AG08395 (cell line): ENCODE results near the gene MAF.

Experiments used
- DNase-seq: peaks from one replicate; pipeline ENCODE4 v3.0.0; 2012; ENCODE audit warnings: mixed read lengths, low spot score

Gene MAF

DNA sequence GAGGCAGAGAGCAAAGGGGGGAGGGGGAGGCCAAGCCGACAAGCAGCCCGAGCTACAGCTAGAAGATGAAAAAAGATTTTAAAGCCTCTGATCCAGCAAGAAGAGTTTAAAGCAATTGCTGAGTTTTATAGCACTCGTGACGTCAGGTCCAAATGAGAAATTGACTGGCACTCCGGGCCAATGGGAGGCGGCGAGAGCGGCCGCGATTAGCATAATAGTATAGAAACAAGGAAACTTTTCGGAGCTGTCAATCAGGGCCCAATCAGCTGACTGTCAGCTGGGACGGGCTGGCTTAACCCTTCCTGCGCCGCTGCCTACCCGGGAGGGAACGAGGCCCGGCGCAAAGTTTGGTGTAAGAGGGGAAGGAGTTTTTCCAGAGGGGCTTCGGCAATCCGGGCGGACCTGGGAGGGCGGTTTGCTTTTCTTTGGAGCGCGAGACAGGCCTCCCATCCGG is at the start of gene MAF:
Gene MAF, minus strand, starts transcription at position 100 of the 454 bp plus-strand sequence. CDS start 835 bp downstream, outside the sequence.
- peak; percentile 73 for DNase-seq

DNA sequence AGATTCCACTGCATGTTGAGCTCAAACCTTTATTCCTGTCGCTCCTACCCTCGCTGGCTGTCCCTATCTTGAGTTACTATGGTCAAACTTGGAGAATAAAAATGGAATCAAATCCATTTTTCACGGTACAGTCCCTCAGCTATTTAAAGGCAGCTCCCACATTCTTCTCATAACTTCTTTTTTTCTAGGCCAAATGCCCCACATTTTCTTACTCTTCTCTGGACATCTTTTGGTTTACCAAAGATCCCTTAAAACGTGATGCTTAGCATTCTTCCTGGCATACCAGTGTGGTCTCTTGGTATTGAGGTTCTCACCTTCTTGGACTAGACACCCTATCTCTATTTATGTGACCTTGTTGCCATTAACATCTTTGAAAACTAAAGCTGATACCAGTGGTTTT is 48.3 kb upstream of the MAF start:
- no peak for DNase-seq

DNA sequence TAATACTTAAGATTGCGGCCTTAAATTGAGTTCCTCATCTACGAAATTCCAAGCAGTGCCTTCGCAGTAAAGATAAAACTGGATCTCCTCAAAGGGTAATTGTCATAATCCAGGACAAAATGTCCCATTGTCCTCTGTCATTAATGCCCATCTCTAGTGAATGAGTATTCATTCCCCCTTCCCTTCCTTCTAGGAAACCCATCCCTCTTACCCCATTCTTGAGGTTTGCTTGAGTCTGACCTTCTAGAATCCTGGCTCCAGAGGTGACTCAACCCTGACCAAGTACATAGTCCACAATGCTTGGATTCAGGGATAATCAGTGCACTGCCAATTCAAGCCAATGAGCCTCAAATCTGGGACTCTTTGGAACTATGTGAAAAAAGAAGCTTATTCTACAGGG is 47.0 kb upstream of the MAF start:
- no peak for DNase-seq

DNA sequence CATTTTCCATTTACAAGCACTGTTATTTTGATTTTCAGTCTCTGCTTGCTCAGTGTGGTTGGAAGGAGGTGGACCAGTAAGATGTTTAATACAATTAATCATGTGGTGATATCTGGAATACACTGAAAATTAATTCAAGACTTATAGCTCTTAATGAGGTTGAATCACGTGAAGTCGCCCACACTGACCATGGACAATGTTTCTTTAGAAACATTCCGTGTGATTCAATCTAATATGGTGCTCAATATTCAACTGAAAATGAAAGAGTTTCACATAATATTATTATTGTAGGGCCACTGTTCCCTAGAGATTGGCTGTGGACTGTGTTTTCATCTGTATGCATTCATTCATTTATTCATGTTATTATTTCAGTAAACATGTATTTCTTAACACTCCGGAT is 45.2 kb upstream of the MAF start:
- DNase-seq: no peak

DNA sequence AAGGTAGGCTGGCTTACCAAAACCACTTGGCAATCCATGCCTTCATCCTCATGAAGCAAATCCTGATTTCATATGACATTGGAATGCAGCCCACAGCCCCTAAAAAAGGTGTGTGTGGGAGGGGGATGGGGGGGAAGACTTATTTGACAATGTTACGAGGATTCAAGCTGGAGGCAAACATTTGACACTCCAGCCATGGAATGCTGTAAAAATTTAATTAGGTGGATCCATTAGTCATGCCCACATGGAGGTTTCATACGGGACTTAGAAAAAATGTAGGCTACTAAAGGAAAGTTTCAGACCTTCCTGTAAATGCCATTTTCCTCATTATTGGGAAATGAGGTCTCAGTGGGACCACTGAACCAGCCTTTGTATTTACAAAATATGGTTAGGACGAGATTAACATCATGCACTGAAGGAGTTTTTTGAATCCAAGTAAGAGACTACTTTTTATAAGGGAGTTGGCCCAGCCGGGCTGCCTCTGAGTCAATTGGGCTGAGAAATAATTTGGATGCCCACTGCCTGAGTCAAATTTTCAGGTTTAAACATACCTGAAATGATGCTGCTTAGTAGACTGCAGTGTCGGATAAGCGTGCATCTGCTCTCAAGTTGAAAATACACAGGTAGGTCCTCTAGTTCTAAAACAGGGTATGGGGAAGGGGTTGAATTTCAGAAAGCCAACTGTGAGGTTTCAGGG is 44.6 kb upstream of the MAF start:
- no peak for DNase-seq

DNA sequence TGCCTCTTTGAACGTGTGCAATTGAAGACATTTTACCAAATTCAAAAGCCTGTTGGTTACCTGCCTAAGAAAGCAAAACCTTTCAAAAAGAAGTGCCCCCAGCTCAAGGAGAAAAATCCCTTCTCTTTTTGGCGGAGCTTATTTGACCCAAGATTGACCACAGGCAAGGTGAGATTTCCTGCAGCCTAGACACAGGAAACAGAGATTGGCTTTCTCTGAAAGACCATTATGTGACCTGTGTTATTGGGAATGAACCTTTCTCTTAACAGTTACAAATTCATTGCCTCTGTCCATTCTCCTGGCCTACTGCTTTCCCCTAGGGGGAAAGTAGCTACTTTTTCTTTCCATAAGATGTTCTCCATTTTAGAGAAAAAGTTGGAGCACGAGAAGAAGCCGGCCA is 42.1 kb upstream of the MAF start:
- no peak for DNase-seq

DNA sequence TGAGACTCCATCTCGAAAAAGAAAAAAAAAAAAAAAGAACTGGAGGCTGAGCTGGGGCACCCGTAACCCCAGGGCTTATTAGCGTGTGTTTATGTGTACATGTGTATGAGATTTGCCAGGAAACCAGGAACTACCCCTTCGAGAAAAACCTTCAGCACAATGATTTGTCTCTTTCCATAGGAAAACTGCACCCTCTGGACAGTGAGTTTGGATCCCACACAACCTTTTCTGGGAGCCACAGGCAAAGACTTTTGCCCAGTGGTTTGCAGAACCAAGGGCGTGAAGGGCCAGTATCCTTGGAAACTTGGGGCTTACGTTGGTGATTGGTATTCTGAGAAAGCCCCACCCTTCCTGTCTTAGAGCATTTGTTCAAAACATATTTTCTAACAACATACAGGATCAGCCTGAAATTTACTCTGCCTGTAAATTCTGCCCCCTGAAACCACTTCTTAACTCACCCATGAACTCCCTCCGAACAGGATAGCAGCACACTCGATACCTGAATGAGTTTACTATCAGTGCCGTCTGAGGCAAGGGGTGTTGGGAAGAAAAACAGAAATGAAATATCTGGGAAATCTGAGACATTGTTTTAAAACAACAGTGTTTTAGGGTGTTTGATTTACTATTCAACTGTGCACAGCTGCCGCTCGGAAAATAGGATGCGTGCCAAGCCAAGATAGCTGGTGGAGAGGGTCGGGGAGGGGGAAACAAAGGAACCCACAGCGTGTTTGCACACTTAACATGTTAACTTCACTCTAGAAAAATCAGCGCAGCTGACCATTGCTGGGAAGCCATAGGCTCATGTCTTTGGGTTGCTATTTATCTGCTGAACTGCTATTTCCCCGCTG is 40.2 kb upstream of the MAF start:
- DNase-seq: no peak

DNA sequence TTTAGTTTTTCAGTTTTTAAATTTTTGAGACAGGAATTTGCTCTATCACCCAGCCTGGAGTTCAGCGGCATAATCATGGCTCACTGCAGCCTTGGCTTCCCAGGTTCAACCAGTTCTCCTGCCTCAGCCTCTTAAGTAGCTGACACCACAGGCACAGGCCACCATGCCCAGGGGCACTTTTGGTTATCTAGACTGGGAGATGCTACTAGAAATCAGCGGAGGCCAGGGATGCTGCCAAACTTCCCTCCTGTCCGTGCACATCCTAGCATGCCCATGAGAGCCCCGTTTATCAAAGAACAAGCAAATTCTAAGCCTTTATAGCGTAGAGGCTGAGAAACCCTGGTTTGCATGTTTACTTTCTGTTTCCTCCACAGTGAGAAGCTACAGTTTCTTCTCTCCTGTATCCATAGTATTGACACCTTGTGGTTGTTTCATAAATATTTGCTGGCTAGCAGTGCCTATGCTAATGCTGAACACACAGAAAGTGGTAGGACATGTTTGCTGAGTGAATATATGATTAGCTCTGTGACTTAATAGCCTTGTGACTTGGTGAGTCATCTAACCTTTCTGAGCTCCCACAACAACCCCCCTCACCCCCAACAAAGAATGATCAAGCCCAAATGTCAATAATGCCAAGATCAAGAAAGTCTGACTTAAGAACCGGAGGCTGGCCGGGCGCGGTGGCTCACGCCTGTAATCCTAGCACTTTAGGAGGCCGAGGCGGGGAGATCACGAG is 39.2 kb upstream of the MAF start:
- no peak for DNase-seq

DNA sequence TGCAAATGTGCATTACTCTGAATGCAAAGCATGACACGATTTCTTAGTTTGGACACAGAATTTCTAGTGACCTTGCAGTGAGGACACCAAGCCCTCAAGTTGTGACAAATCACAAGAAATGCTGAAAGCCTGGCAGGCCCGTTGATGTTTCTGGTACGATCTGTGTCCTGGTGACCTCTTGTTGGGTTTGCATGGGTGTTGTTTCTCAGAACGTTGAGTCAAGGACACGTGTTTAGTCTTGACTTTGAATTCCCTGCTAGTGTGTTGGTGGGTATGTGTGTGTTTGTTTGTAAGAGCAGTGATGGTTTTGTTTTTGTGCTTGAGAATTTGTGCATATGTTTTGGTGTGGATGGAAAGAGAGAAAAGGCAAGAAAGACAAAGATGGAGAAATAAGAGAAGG is 37.8 kb upstream of the MAF start:
- DNase-seq: no peak

DNA sequence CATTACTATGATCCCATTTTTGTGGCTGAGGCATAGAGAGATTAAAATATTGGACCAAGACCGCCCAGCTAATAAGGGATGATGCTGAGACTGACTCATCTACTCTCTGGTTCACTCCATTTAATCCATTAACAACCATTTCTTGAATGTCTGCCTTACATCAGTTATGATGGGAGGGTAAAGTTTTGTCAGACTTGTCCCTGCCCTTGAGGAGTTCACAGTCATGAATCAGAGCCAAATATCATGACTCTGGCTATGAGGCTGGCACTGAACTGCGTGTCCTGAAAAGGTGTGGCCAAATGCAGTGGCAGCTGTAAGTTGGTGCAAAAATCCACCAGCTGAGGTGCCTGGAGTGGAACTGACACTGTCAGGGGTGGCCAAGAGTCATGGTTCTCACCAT is 35.0 kb upstream of the MAF start:
- no peak for DNase-seq

DNA sequence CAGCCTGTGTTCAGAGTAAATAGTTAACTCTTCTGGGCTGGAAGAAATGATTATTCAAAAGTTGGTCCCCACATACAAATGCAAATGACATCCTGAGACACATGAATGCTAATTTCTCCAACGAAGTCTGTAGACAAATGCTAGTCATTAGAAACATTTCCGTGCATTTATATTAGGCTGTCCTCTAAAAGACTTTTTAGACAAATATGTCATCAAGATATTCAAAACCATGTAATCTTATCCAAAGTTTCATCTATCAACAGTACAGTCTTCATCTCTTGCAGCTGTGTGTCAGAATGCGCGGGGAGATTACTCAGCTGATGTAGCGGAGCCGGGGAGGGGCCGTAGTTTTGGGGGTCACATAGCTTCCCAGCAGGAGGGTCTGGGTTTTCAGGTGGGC is 33.8 kb upstream of the MAF start:
- DNase-seq: no peak

DNA sequence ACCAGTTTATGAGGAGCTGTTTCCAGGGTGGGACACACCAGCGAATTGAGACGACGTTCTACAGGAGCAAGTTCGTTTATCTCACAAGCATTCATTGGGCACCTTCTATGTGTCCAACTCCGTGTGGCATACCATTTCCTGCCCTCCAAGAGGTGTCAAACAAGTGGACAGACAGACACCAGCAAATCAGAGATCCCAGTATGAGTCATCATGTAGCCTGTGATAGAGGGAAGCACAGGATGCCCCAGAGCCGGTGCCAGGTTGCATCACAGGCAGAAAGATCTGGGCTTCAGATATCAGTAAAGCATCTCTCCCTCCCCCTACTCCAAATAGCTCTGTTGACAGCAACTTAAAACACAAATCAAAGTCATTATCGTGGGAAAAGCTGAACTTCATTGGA is 31.8 kb upstream of the MAF start:
- no peak for DNase-seq

DNA sequence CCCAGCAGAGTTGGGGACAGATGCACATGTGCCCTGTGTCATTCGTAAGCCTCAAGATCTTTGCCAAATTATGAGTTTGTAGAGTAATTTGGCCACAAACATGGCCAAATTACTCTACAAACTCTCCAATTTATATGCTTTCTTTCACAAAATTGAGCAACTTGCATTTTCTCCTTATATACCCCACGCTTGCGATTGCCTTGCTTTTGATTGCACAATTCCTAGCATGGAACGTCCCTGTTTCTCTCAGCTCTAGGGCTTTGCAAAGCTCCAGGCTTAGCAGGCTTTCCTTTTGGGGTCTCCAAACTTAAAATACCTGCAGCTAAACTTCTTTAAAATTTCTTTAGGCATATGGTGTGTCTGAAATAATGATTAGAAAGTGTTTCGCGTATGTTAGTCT is 28.5 kb upstream of the MAF start:
- no peak for DNase-seq

DNA sequence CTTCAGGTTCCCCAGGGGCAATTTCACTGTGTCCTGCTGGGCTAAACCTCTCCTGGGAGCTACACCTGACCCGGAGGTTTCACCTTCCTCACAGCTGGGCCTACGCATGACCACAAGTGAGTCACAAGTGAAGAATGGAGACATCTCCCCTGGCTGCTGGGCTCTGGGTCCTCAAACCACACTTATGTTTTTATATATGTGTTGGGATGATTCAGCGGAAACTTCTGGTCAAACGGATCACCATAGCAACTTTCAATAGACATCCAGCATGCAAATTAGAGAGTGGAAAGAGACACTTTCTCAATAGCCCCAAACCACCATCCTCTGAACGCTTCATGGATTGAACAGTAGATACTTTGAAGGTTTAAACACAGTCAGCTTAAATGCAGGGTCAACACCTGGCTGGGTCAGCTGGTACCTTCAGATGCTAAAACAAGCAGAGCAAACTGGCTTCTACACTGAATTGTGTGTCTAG is 28.0 kb upstream of the MAF start:
- no peak for DNase-seq

DNA sequence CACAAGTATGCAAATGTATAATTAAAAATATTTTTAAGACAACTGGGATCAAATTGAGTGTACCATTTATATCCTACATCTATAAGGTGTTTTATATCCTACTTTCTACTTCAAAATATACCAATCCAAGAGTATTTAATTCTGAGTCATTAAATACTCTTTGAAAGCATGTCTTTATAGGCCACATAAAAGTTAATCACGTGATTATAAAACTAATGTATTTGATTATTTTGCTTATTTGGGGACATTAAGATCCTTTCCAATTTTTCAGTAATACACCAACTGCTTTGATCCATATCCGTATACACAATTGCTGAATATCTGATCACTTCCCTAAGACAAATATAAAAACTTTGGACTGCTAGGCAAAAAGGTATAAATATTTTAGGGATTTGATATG is 26.6 kb upstream of the MAF start:
- no peak for DNase-seq

DNA sequence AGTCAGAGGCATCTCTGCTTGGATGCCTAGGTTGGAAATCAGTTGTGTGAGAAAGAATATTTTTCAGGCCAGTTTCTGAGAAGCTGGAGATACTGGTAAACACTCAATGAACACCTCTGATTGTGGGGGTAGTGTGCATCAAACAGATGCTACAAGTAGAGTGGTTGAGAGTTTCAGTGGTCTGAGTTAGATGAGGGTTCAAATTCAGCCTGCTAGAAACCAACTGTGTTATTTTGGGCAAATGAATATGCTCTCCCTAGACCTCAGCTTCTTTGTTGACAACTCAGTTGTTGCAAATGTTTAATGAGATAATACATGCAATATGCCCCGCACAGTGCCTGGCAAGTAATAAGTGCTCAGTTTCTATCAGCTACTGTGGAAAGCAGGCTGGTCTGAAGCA is 25.2 kb upstream of the MAF start:
- no peak for DNase-seq

DNA sequence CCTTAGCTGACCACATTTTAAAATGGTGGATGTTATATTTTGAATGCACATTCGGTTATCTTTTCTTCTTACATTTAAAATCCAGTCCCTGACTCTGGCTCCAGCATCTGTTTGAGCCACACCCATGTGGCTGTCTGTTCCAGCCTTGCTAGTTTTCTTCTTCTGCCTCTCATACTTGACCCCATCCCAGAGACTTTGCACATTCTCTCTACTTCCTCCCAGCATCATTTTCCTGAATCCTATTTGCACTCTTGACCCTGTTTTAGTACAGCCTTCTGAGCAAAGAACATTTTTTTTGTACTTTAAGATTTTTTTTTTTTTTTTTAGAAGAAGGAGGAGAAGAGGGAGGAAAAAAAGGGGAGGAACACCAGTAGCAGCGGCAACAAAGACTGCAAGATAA is 23.3 kb upstream of the MAF start:
- DNase-seq: no peak

DNA sequence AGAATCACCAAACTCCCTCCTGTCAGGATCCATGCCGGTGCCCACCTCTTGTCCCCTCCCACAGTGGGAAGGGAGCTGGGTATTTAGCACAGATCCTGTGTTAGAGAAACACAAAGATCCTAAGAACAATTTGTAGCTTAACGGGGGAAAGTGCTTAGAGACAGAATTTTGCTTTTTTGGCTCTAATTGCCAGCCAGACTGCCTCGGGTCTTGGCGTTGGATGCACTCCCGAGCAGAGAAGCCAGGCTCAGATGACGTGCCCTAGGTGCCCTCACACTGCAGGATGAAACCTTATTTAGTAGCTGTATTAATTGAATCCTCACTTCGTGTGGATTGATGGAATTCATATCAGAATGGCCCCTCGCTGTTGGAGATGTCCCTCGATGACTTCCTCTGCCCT is 22.5 kb upstream of the MAF start:
- no peak for DNase-seq

DNA sequence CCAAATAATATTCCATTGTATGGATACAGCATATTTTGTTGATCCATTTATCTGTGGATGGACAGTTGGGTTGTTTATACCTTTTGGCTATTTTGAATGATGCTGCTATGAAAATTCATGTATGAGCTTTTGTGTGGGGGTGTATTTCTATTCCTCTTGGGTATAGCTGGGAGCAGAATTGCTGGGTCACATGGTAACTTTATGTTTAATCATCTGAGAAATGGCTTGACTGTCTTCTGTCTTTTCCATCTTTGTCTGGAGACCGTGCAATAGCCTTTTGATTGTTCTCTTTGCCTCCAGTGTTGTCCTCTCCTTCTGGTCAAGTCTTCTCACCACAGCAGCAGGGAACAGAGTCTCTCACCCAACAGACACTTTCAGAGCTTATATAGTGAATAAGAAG is 20.5 kb upstream of the MAF start:
- DNase-seq: no peak

DNA sequence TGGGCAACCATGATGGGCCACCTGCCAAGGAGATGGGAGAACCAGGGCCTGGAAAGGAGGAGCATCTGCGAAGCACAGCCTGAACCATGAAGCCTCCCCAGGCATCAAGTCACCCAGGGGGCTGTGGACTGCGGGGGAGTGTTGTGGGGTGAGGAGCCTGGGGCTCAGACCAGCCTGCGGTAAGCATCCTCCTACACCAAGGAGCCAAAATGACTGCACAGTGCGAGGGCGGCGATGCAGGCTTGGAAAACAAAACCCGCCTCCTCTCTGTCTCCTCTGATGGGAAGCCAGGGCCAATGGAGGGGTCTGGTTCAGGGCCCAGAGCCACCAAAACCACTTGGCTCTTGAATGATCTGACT is 18.1 kb upstream of the MAF start:
- no peak for DNase-seq

DNA sequence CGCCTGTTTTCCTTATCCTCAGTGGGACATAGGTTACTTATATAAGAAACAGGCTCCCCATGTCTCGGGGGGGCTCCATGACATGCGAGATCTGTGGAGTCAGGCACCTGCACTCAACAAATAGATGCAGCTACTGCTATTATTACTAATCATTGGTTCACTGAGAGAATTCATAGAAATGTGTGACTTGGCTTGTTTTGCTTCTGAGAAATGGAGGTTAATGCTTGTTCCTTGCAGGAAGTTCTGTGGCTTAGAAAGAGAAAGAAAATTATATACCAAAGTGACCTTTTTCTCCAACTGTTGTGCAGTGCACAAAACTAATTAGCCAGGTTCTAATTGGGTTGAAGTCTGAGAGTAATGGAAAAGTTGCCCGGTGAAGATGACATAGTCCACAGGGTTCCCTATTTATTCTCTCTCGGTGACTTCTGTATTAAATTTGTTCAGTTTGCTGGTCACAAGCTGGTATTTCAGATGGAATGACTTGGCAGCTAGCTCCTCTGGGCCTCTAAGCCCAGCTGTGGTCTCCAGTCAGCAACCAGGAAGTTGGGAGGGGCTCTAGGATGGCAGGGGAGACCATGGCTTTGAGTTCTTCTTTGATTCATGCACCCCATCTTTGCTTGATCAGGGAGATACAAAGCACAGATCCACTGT is 17.6 kb upstream of the MAF start:
- DNase-seq: no peak

DNA sequence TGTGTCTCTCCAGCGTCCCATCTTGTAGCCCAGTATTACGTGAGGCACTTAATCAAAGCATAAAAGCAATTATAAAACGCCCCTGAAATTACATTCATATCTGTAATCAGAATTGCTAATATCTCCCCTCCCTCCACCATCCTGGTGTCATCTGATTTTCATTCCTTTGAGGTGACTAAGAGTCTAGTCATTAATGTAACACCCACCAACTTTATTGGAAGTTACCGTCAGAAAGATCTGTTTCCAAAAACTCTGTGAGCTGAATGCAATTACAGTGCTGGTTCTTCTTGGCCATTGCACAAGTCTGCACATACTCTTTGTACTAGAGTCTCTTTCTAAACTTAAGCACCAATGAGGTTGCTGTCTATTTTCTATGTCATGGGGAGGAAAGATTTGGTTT is 12.5 kb upstream of the MAF start:
- DNase-seq: no peak
